ENCODE measurements around the gene FGF4.

FGF4 gene

GRCh38 chr11:69799582-69799981 is 24.4 kb upstream of the FGF4 start:
- Histone ChIP-seq H3K27me3 (ENCODE audit: insufficient read depth, low read depth, severe bottlenecking) (peaks cover 5% of the 10 kb centered on the region), H3K36me3 (no peaks in the 10 kb centered on the region), H3K4me3 (ENCODE audit: low read depth, low read length) (no peak overlapping the region), H3K27ac (no peak overlapping the region), H3K9me3 (ENCODE audit: severe bottlenecking) (no peaks in the 10 kb centered on the region)
- DNase-seq, result peak; percentile 43
- no peak for TF ChIP-seq CTCF (IDR thresholded peaks at IDR 0.05; ENCODE audit: low read depth, low read length)

GRCh38 chr11:69799097-69799496 is 24.0 kb upstream of the FGF4 start:
- no peaks in the 10 kb centered on the region for H3K36me3 ChIP-seq
- no peaks in the 10 kb centered on the region for H3K9me3 ChIP-seq (ENCODE audit: severe bottlenecking)
- no peak for DNase-seq
- no peak overlapping the region for H3K4me3 ChIP-seq (ENCODE audit: low read depth, low read length)
- no peak overlapping the region for H3K27ac ChIP-seq
- TF ChIP-seq CTCF (IDR thresholded peaks at IDR 0.05; ENCODE audit: low read depth, low read length), result no peak
- H3K27me3 ChIP-seq (ENCODE audit: insufficient read depth, low read depth, severe bottlenecking), result peaks cover 5% of the 10 kb centered on the region

- Histone ChIP-seq H3K36me3 (no peaks in the 10 kb centered on the region), H3K27me3 (ENCODE audit: insufficient read depth, low read depth, severe bottlenecking) (peaks cover 5% of the 10 kb centered on the region), H3K27ac (no peak overlapping the region), H3K9me3 (ENCODE audit: severe bottlenecking) (no peaks in the 10 kb centered on the region), H3K4me3 (ENCODE audit: low read depth, low read length) (no peak overlapping the region)
- DNase-seq, result no peak
- TF ChIP-seq CTCF (IDR thresholded peaks at IDR 0.05; ENCODE audit: low read depth, low read length), result no peak
Observed at GRCh38 chr11:69797737-69798528, 22.8 kb upstream of the FGF4 start.

GRCh38 chr11:69797156-69797555 is 22.0 kb upstream of the FGF4 start:
- no peaks in the 10 kb centered on the region for H3K27me3 ChIP-seq (ENCODE audit: insufficient read depth, low read depth, severe bottlenecking)
- DNase-seq, result peak; percentile 26

GRCh38 chr11:69796063-69796462 is 20.9 kb upstream of the FGF4 start:
- no peak for TF ChIP-seq CTCF (IDR thresholded peaks at IDR 0.05; ENCODE audit: low read depth, low read length)
- no peaks in the 10 kb centered on the region for H3K36me3 ChIP-seq
- no peaks in the 10 kb centered on the region for H3K27me3 ChIP-seq (ENCODE audit: insufficient read depth, low read depth, severe bottlenecking)
- H3K27ac ChIP-seq, result no peak overlapping the region
- no peak for DNase-seq
- no peak overlapping the region for H3K4me3 ChIP-seq (ENCODE audit: low read depth, low read length)
- no peaks in the 10 kb centered on the region for H3K9me3 ChIP-seq (ENCODE audit: severe bottlenecking)

More at GRCh38 chr11:69797156-69797555, 22.0 kb upstream of the FGF4 start:
- TF ChIP-seq CTCF (IDR thresholded peaks at IDR 0.05; ENCODE audit: low read depth, low read length), result peak; percentile 51
- H3K9me3 ChIP-seq (ENCODE audit: severe bottlenecking), result no peaks in the 10 kb centered on the region
- no peaks in the 10 kb centered on the region for H3K36me3 ChIP-seq
- no peak overlapping the region for H3K27ac ChIP-seq
- no peak overlapping the region for H3K4me3 ChIP-seq (ENCODE audit: low read depth, low read length)

Data from WERI-Rb-1 (cell line).